Hippocampal formation (tissue), 2 donors: Measurements from ENCODE around the gene KRT84.

ENCODE experiments used
- DNase-seq, 2 donors: peaks; one replicate each; lab custom pipeline; 2025; lab: John Stamatoyannopoulos, UW

Gene KRT84

GRCh38 chr12:52383331-52383730 lies 2.1 kb downstream of the KRT84 start:
- DNase-seq, result no peak

- no peak for DNase-seq
Measured at GRCh38 chr12:52382854-52383253, 2.6 kb downstream of the KRT84 start.

- no peak for DNase-seq
Measured at GRCh38 chr12:52381206-52381605, 4.2 kb downstream of the KRT84 start.

- DNase-seq, result peak in 1 of 2 donors; percentile 21
Measured at GRCh38 chr12:52380271-52380694, 5.2 kb downstream of the KRT84 start.

GRCh38 chr12:52379536-52379935 lies 5.9 kb downstream of the KRT84 start:
- no peak for DNase-seq

- no peak for DNase-seq
Measured at GRCh38 chr12:52378091-52378490, 7.4 kb downstream of the KRT84 start.

- no peak for DNase-seq
Measured at GRCh38 chr12:52377266-52377665, 8.2 kb downstream of the KRT84 start.

GRCh38 chr12:52372216-52373154 lies 13.0 kb downstream of the KRT84 start:
- peak; percentile 74 to 81 for DNase-seq

- no peak for DNase-seq
Measured at GRCh38 chr12:52371716-52372115, 13.7 kb downstream of the KRT84 start.

- peak; percentile 64 to 72 for DNase-seq
Measured at GRCh38 chr12:52370926-52371608, 14.4 kb downstream of the KRT84 start.

- no peak for DNase-seq
Measured at GRCh38 chr12:52369809-52370208, 15.6 kb downstream of the KRT84 start.

GRCh38 chr12:52369211-52369610 lies 16.2 kb downstream of the KRT84 start:
- no peak for DNase-seq

- no peak for DNase-seq
Measured at GRCh38 chr12:52368508-52368907, 16.9 kb downstream of the KRT84 start.

- no peak for DNase-seq
Measured at GRCh38 chr12:52367876-52368275, 17.6 kb downstream of the KRT84 start.

GRCh38 chr12:52366738-52367485 lies 18.5 kb downstream of the KRT84 start, which contains the start of gene KRT85:
TSS of gene KRT85 (minus strand) at chr12:52367481. CDS start at chr12:52367405, 76 bp downstream.
- DNase-seq, result no peak

- no peak for DNase-seq
Measured at GRCh38 chr12:52364901-52365489, 20.5 kb downstream of the KRT84 start.

- no peak for DNase-seq
Measured at GRCh38 chr12:52364061-52364460, 21.4 kb downstream of the KRT84 start.

- no peak for DNase-seq
Measured at GRCh38 chr12:52363111-52363679, 22.3 kb downstream of the KRT84 start.

GRCh38 chr12:52362118-52362726 lies 23.2 kb downstream of the KRT84 start:
- no peak for DNase-seq

- no peak for DNase-seq
Measured at GRCh38 chr12:52361553-52361952, 23.9 kb downstream of the KRT84 start.

GRCh38 chr12:52360663-52361271 lies 24.7 kb downstream of the KRT84 start:
- no peak for DNase-seq
